Ovary (tissue), 3 donors: ENCODE data around the gene ETS1.

Experiments
- CTCF ChIP-seq, 3 donors: fragments of 450-650 bp in 2 of 3; fragments of 200-600 bp in 1 of 3; IDR thresholded peaks; one replicate each; pipeline versions ENCODE4 v1.5.1 to v1.8.0; 2016 to 2022; ENCODE audit warnings: antibody characterized with exemption in 3 of 3, mild to moderate bottlenecking in 1 of 3
- EP300 ChIP-seq: sonication (generic); formaldehyde crosslinking; IDR thresholded peaks from one replicate; pipeline ENCODE4 v1.6.1; 2017; ENCODE audit warnings: antibody characterized with exemption
- POLR2A ChIP-seq: fragments of 450-650 bp; IDR thresholded peaks from one replicate; pipeline ENCODE4 v1.6.1; 2017; ENCODE audit warnings: antibody characterized with exemption, mild to moderate bottlenecking, moderate library complexity
- donor health status: DM: no; HTN: no; CAD: no.

- no peak for TF ChIP-seq CTCF (IDR thresholded peaks at IDR 0.05)
- no peak for TF ChIP-seq EP300
- TF ChIP-seq POLR2A, result no peak
Observed at GRCh38 chr11:128544471-128545051, 42.8 kb downstream of the ETS1 start.
